SKM-1 (cell line): ENCODE data around the gene LRIG3.
"Not testable (repeated sequence)": the region's sequence is repeated elsewhere in the genome, so short reads cannot be mapped to it uniquely, and the experiment has no call there.

Experiments used
- DNase-seq: peaks from one replicate; lab custom pipeline; 2025; ENCODE audit not compliant: unreplicated experiment; lab: John Stamatoyannopoulos, UW

Gene LRIG3, protein sequence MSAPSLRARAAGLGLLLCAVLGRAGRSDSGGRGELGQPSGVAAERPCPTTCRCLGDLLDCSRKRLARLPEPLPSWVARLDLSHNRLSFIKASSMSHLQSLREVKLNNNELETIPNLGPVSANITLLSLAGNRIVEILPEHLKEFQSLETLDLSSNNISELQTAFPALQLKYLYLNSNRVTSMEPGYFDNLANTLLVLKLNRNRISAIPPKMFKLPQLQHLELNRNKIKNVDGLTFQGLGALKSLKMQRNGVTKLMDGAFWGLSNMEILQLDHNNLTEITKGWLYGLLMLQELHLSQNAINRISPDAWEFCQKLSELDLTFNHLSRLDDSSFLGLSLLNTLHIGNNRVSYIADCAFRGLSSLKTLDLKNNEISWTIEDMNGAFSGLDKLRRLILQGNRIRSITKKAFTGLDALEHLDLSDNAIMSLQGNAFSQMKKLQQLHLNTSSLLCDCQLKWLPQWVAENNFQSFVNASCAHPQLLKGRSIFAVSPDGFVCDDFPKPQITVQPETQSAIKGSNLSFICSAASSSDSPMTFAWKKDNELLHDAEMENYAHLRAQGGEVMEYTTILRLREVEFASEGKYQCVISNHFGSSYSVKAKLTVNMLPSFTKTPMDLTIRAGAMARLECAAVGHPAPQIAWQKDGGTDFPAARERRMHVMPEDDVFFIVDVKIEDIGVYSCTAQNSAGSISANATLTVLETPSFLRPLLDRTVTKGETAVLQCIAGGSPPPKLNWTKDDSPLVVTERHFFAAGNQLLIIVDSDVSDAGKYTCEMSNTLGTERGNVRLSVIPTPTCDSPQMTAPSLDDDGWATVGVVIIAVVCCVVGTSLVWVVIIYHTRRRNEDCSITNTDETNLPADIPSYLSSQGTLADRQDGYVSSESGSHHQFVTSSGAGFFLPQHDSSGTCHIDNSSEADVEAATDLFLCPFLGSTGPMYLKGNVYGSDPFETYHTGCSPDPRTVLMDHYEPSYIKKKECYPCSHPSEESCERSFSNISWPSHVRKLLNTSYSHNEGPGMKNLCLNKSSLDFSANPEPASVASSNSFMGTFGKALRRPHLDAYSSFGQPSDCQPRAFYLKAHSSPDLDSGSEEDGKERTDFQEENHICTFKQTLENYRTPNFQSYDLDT

DNA sequence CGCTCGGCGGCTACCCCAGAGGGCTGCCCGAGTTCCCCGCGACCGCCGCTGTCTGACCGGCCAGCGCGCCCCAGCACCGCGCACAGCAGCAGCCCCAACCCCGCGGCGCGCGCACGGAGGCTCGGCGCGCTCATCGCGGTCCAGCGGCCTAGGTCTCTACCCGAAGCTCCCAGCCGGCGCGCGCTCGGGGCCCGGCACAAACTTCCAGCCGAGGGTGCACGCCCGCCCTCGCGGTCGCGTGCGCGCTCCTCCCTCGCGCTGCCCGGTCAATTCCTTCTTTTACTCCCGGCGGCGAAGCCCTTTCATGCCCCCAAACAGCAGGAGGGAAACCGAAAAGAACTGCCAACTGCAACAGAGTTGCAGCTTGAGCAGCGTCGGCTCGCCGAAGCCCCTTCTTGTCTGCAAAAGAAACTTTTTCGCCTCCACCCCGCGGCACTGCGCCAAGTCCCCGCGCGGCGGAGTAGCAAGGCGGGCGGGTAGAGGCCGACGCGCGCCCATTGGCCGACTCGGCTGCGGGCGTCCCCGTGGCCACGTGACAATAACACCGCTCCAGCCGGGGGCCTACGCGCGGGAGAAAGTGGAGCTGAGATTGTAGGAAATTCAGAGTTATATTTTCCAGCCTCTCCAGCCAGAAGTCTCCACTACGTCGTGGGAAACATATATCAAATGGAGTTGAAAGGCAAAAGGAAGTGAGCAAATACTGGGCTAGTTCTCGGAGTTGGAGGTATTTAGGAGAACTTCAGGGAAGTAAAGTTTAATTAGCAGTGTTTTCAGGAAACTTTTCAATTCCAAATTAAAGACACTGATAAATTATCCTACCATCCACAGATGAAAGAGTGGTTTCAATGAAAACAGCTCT, at the start of gene LRIG3:
Gene LRIG3 (minus strand): TSS at position 403 of the 859 bp plus-strand sequence. CDS start 269 bp downstream, at position 134.
- DNase-seq: no peak

DNA sequence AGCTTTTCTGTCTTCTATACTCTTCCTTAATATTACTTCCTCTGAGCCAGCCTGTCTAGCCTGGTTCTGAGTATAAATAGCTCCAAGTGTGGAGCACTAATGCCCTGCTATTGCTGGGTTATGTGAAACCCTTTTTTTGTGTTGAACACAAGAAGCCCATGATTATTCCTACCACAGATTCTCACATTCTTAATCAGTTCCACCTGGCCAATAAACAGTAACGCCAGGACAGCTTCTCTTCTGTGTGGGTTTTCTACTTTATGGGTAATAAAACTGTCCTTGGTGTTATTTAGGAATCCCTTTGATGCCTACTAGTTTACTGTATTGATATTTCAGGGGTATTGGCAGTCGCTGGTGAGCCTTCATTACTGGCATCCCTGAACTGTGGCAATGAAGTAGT, 48.9 kb upstream of the LRIG3 start:
- no peak for DNase-seq

DNA sequence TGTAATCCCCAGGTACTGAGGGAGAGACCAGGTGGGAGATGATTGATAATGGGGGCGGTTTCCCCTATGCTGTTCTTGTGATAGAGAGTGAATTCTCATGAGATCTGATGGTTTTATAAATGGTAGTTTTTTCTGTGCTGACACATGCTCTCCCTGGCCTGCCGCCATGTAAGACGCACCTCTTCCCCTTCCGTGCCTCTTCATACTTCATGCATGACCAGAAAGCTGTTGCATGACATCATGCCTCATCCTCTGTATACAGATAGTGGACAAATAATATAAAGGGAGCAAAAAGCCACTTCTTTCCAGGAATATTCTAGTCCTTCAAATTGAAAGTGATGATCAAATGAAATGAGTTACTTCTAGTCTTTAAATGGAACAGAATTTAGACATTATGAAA, 47.3 kb upstream of the LRIG3 start:
- no peak for DNase-seq

DNA sequence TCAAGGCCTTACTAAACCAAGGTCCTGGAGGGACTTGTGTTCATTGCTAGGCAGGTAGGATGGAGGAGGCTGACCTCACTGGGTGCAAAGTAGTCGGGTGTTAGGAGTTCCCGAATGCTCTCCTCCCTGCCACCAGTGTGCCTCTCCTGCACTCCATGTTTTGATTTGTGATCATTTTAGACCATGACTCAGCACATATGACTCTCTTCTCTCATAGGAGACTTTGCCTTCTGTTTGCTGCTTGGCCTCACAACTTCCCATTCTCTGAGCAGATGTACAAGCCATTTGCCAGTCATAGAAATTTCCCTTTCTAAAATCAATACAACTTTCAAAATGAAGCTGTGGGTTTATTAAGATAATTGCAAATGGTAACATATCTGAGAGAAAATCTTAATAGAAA, 46.6 kb upstream of the LRIG3 start:
- DNase-seq: no peak

DNA sequence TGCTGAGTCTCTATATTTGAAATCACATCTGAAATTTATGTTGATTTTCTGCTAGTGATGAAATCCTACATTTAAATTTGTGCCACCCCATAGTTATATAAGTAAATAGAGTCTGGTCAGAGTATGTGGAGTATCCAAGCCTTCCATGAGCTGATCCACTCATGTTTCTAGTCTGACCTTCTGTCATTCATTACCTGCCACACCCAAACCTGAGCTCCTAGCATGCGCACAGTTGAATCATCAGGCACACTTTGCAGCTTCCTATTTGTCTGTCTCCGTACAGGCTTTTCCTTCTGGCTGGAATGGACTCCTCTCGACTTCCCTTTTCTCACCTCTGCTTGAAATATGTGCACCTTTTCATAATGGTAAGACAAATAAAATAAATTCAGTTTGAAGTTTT, 45.3 kb upstream of the LRIG3 start:
- no peak for DNase-seq

DNA sequence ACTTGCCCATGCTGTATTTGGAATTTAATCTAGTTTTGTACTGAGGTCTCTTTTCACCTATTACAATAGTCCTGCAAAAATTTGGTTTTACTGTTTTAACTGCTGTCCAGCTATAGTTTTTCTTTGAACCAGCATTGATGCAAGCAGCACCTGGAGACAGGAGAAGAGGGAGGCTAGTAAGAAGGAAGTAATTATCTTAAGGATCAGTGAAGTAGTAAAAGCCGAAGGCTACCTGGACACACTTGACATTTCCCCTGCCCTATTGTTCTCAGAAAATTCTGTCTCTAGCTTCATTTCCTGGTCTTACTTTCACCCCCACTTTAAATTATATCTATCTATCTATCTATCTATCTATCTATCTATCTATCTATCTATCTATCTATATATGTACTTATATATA, 43.5 kb upstream of the LRIG3 start:
- no peak for DNase-seq

DNA sequence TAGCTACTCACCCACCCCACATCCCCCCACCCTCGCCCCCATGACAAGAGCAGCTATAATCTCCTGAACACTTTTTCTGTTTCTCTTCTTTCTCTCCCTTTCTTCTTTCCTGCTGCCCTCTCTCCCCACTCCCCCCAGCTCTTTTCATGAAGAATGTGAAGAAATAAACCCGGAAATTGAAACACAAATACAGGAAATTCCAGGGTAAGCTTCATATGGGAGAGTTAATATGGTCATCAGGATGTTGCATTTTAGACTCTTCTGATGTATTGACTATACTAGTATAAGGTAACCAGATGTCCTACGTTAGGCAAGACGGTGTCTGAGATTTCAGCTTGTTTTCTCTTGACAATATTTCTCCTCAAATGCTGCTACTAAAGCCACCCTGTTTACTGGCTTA, 41.6 kb upstream of the LRIG3 start:
- no peak for DNase-seq

DNA sequence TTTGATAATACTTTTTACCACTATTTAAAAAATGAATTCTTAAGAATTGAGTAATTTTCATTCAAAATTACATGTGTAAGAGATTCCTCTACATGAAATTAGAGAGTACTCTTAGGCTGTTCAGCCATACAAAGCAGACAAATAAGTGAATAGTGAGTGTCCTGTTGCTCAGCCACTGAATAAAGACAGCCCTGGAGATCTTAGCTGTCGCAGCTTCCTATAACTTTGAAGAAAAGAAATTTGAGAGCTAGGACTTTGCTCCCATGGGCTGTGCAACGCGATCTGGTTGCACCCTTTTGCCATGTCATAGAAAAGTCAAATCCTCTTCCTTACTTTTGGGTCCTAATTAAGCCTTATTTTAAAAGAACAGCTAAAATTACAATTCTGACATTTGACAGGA, 40.9 kb upstream of the LRIG3 start:
- no peak for DNase-seq

DNA sequence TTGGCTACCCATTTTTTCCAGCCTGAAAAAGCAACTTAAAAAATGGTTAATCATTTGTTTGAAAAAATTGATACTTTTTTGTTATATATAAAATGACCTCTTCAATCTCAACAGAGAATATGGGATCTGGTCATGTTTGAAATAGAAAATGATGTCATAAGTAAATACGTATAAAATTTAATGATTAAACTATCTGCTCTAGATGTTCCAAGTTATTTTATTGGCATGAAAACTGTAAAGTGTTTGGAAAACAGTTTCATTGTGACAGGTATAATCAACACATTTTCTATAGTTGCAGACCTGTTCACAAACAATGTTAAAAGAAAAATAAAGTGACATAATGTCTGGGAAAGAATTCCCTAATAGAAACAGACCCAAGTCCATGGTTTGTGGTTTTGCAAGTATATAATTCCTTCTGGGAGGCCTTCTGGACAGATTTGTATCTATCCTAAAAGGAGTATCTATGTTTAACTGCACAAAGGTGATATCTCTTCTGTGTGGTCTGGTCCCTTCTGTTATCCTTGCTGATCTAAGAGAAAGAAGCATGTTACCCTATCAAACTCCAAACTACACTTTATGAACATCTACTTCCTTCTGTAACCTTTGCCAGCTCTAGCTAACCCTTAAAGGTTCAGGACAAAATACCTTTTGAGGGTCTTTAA, 39.5 kb upstream of the LRIG3 start:
- no peak for DNase-seq

DNA sequence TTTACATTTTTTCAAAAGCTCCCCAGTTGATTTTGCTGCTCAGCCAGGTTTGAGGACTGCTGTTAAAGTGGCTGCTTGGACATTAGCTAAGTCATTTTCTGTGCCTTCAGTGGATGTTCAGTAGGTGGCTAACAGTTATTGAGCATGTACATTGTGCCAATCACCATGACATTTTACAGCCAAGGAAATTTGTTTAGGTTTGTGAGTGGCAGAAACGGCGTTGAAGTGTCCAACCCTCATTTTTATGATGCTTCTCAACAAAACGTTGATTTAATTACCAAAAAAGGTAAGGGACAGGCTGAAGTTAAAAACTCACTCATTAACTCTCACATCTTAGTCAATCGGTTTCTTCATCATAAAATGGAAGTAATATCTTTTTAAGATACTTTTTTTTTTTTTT, 37.0 kb upstream of the LRIG3 start:
- no peak for DNase-seq

DNA sequence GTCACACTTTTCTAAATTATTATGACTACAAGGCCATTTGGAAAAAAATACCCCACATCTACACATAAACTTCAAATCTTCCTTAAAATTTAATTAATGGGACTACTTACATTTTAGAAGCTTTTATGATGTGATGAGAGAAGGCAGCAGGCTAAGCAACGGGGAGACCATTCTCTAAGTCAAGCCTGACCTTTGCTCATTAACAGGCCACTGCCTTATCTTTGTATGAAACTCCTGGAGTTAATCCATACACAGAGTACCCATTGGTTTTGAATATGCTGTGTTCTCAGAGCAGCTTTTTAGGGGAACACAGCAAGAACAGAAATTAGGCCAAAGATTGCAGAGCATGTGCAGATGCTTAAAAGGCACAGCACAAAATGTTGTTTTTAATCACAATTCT, 35.5 kb upstream of the LRIG3 start:
- DNase-seq: no peak

DNA sequence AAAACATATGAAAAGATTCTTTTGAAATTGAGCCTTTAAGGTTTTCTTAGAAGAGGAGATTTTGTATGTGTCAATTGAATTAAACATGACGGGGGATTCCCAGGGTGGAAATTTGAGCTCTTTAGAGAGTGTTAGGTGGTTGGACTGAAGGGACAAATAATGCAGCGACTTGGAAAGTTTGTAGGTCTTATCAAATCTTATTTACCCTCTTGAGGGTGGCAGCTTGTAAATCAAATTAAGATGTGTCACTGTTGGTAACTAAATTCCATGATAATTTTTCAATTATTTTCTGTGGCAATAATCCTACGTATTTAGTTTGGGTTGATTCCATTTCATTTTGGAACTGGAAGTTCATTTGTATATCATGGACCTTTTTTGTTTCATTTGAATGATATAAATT, 33.7 kb upstream of the LRIG3 start:
- DNase-seq: no peak

DNA sequence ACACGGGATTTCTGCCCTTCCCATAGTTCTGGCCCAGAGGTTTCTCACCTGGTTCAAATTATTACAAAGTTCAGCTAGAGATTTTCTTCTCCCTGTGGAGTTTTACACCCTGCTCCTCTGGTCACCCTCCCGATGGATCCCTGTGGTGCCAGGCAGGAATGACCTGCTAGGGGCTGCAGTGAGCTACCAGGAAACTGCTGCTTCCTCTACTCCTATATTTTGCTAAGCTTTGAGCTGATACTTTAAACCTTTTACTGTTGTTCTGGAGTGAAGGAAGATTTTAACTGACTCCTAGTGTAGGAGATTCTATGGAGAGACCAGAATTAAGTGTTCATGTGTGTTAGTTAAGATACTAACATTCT, 30.4 kb upstream of the LRIG3 start:
- no peak for DNase-seq

DNA sequence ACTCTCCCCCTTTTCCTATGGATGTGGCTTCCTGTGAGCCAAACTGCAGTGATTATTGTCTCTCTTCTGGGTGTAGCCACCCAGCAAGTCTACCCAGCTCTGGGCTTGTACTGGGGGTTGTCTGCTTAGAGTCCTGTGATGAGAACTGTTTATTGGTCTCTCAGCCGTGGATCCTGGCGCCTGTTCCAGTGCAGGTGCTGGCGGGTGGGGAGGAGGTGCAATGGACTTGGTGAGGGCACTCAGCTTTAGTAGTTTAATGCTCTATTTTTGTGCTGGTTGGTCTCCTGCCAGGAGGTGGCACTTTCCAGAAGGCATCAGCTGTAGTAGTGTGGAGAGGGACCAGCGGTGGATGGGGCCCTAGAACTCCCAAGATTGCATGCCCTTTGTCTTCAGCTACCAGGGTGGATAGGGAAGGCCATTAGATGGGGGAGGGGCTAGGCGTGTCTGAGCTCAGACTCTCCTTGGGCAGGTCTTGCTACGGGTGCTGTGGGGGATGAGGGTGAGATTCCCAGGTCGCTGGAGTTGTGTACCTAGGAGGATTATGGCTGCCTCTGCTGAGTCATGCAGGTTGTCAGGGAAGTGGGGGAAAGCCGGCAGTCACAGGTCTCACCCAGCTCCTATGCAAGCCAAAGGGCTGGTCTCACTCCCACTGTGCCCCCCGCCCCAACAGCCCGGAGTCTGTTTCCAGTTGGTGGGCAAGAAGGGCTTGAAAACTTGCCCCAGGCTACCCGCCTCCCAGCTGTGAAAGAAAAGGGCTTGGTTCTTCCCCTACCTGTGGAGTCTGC, 29.8 kb upstream of the LRIG3 start:
- not testable (repeated sequence) for DNase-seq

DNA sequence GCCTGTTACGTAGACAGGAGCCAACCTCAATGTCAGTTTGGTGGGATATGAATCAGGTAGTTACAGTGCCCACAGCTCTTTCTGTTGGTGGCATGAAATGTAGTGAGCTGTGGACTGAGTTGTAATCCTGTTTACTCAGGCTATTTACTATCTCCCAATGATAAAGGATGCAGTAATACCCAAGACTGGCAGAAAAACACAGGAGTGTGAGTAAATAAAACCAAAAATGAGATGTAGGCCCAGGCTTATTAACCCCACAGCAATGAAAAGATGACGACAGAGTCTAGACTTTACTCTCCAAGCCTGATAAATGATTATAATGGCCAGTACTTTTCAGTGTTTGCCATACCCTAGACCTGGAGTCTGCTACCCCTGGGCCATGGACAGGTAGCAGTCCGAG, 22.8 kb upstream of the LRIG3 start:
- DNase-seq: no peak

DNA sequence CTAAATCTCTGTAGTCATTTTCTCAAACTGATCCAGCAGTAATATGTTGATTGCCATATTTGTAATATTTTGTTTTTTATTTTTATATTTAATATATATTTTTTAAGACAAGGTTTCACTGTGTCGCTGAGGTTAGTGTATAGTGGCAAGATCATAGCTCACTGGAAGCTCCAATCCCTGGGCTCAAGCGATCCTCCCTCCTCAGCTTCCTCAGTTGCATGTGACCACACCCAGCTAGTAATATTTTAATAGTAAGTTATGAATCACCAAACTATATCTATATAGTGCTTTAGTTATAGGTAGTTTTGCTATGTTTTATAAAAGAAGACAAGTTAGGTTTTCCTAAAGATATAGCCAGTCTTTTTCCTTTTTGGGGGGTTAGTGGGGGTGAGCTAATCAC, 22.0 kb upstream of the LRIG3 start:
- no peak for DNase-seq

DNA sequence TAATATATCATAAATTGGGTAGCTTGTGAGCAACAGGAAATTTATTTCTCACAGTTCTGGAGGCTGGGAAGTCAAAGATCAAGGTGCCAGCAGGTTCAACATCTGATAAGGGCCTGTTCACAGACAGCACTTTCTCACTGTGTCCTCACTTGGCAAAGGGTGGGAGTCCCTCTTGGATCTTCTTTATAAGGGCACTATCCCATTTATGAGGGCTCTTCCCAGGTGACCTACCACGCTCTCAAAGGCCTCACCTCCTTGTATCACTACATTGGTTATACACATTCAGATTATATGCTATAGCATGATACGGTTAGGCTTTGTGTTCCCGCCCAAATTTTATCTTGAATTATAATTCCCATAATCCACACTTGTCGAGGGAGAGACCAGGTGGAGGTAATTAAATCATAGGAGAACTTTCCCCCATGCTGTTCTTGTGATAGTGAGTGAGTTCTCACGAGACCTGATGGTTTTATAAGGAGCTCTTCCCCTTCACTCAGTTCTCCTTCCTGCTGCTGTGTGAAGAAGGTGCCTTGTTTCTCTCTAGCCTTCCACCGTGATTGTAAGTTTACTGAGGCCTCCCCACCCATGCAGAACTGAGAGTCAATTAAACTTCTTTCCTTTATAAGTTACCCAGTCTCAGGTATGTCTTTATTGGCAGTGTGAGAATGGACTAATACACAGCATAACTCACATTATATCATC, 19.2 kb upstream of the LRIG3 start:
- no peak for DNase-seq

DNA sequence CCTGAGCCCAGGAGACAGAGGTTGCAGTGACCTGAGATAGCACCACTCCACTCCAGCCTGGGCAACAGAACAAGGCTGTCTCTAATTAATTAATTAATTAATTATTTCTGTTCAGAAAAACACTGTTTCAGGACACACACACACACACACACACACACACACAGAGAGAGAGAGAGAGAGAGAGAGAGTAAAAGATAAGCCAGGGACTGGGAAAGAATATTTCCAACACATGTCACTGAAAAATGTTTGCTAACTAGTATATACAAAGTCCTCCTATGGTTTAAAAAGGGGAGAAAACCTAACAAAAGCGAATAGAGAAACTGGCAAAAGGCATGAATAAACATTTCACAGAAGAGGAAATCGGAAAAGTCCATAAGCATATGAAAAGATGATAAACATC, 18.1 kb upstream of the LRIG3 start:
- DNase-seq: no peak

DNA sequence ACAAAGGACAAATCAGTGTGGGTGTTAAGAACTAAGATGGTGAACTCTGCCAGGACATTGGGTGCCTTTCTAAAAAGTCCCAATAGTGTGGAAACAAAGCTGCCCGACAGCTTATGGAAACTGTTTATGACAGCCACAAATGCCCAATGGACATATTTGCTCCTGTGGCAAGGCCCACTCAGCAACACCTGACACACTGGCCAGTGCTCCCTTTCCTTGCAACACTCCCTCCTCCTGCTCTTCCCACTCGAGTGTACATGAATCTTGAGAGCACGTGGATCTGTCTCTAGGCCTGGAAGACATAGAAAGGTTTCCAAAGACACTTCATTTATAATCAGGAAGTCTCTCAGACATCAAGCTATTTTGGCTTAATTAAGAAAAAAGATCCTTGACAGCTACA, 14.2 kb upstream of the LRIG3 start:
- no peak for DNase-seq
